Germinal center (tissue), 1 donor: Measurements from ENCODE around the gene IL1RAPL2.
"Not testable (repeated sequence)": the region's sequence is repeated elsewhere in the genome, so short reads cannot be mapped to it uniquely, and the experiment has no call there.

Experiments
- DNase-seq: peaks from one replicate; pipeline ENCODE4 v3.0.0; 2012; ENCODE audit warnings: mixed read lengths, low spot score

Gene IL1RAPL2

DNA sequence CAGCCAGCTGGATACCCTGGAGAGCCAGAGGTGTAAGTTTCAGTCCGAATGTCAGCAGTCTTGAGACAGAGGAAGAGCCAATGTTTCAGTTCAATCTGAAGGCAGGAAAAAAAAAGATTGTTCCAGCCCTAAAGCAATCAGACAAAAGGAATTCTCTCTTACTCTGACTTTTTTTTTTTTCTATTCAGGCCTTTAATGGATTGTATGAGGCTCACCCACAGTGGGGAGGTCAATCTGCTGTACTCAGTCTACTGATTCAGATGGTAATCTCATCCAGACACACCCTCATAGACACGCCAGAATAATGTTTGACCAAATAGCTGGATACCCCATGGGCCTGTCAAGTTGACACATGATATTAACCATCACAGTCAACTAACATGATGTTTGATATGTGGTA is 602.6 kb downstream of the IL1RAPL2 start:
- DNase-seq, result no peak

DNA sequence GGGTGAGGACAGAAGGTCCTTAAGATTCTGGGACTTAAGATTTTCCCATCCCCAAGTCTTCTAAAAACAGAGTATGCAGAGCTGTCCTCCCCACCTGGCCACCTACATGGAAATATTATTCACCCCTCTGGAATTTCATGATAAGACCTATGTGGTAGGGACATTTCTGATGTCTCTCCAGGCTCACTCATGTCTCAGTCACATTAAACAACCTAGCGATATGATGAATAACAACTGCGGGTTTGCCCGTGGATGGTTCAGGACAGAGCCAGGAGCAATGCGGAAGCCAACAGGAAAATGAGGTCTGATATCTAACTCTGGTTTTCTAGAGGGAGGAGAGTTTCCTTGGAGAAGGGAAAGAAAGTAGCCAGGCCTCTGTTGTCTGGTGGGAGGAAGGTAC is 607.1 kb downstream of the IL1RAPL2 start:
- no peak for DNase-seq

DNA sequence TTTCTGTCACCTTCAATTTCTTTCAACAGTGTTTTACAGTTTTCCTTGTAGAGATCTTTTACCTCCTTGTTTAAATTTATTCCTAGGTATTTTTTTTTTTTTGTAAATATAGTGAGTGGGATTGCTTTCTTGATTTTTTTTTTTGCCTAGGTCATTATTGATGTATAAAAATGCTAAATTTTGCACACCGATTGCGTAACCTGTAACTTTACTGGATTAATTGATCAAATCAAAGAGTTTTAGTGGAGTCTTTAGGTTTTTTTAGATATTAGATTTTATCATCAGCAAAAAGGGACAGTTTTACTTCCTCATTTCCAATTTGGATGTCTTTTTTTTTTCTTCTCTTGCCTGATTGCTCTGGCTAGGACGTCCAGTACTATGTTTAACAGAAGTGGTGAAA is 613.6 kb downstream of the IL1RAPL2 start:
- no peak for DNase-seq

DNA sequence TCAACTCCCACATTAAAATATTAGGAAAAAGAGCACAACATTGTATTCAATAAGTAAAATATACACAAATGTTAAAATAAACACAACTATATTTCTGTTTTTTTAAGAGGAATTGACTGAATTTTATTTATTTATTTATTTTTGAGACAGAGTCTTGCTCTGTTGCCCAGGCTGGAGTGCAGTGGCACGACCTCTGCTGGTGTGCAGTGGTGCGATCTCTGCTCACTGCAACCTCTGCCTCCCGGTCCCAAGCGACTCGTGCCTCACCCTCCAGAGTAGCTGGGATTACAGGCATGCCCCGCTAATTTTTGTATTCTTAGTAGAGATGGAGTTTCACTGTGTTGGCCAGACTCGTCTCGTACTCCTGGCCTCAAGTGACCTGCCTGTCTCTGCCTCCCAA is 623.1 kb downstream of the IL1RAPL2 start:
- DNase-seq, result no peak

DNA sequence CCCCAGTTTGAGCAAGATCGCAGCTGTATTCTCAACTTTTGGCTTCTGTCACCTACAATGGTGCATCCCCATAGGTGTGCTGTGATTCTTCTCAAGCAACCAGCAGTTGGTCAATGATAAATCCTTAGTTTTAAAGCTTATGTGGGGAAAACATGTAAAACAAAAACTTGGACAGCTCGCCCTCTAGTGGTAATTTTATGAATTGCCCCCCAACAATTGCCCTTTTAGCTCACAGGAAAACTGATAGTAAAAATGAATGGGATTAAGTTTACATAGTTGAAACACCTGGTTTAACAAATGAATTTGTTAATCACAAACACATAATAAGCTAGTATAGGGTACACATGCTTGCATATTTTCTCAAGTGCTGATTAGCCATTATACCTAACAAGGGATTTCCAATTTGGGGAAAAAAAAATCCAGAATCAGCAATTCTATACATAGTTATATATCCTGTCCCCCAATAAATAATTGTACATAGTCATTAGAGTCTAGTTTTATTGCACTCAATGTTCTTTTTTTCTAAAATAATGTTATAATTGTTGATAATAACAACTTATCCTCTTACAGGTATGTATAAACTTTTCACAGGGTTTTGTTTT is 624.4 kb downstream of the IL1RAPL2 start:
- DNase-seq, result no peak

DNA sequence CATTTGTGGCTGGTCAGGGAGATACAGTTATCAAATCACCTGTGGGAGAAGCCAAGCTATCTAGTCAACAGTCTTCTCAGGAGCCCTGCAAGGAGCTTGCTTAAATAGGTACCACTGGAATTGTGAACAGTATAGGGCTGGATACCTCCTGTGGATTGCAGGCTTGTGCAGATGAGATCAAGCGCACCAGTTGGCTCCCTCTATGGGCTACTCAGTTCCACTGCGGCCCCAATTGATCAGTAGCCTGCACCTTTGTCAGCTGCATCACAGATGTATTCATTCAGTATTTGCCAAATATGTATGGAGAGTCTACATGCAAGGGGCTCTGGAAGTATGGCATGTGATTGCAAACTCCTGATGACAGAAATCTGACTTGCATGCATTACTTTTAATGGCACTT is 625.9 kb downstream of the IL1RAPL2 start:
- DNase-seq, result no peak

GRCh38 chrX:105209406-105209805 is 643.4 kb downstream of the IL1RAPL2 start:
- DNase-seq, result no peak

- DNase-seq, result no peak
Observed at GRCh38 chrX:105210258-105210657, 644.3 kb downstream of the IL1RAPL2 start.

DNA sequence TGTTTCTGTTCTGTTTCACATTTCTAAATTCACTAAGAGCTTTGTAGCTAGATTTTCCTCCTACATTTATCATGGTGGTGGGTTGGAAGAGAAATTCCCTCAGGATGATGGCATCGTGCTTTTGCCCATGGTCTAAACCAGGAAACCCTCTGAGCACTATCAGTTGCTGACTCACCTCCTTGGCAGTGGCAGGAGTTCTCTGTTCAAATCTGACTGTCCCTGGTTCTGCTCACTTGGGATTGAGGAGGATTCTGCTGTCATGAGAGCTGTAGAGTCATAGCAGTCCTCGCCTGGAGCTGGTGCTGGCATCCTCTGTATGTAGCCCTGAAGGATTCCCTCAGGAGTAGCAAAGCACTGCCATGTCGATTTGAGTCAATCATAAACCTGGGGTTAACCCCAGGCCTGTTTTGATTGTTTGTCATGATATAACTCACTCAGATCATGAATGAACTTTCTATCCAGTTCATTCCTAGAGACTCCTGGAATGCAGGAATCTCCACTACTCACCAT is 645.1 kb downstream of the IL1RAPL2 start:
- no peak for DNase-seq

- DNase-seq, result no peak
Observed at GRCh38 chrX:105219454-105220401, 653.7 kb downstream of the IL1RAPL2 start.

GRCh38 chrX:105220636-105221035 is 654.6 kb downstream of the IL1RAPL2 start, which contains the start of gene TEX13A:
Gene TEX13A, minus strand, starts transcription at chrX:105220694. Its CDS starts 297 bp downstream, at chrX:105220397.
- no peak for DNase-seq

- DNase-seq, result no peak
Observed at GRCh38 chrX:105221374-105221773, 655.4 kb downstream of the IL1RAPL2 start.

- DNase-seq, result no peak
Observed at GRCh38 chrX:105226499-105226898, 660.5 kb downstream of the IL1RAPL2 start.

- DNase-seq, result no peak
Observed at GRCh38 chrX:105228602-105229001, 662.6 kb downstream of the IL1RAPL2 start.

GRCh38 chrX:105229146-105229545 is 663.1 kb downstream of the IL1RAPL2 start:
- no peak for DNase-seq

GRCh38 chrX:105237407-105237806 is 671.4 kb downstream of the IL1RAPL2 start:
- not testable (repeated sequence) for DNase-seq

- DNase-seq, result no peak
Observed at GRCh38 chrX:105241056-105241455, 675.1 kb downstream of the IL1RAPL2 start.

DNA sequence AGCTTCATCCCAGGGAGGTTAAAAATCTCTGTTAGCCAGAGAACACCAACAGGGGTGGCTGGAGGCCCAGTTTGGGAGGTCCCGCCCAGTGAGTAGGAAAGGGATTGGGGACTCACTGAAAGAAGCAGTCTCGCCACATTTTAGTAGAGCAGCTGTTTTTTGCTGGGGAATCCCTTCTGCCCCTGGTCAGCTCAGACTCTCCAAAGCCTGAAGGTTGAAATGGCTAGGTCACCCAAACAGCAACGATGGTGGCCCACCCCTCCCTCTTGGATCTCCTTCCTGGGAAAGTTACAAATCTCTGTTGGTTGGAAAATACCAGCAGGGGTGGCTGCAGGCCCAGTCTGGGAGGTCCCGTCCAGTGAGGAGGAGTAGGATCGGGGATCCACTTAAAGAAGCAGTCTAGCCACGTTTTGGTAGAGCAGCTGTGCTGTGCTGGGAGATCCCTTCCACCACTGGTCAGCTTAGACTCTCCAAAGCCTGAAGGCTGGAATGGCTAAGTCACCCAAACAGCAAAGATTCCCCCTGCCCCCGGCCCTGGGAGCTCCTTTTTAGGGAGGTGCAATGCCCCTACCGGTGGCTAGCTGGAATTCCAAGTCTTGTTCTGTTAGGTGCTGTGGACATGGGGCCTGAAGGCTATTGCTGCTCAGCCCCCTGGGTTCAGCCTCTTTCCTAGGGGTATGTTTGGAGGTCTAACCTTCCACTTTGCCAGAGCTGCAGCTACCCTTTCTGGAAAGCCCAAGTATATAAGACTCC is 694.5 kb downstream of the IL1RAPL2 start:
- no peak for DNase-seq

GRCh38 chrX:105263171-105263570 is 697.2 kb downstream of the IL1RAPL2 start:
- DNase-seq, result no peak

DNA sequence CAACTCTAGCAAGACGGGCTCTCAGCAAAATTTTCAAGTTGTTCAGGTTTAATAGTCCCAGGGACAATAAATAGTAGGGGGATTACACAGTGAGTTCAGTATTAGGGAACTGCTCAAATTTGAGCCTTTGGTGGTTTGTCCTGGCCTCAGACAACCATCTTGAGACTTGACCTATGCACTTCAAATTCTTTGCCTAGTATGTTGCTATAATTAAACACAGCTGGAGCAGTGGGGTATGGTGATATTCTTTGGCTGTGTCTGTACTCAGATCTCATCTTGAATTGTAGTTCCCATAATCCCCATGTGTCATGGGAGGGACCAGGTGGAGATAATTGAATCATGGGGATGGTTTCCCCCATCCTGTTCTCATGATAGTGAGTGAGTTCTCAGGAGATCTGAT is 697.8 kb downstream of the IL1RAPL2 start:
- no peak for DNase-seq

- no peak for DNase-seq
Observed at GRCh38 chrX:105265093-105265492, 699.1 kb downstream of the IL1RAPL2 start.

GRCh38 chrX:105266456-105266855 is 700.5 kb downstream of the IL1RAPL2 start:
- no peak for DNase-seq
